B cell (primary cell): ENCODE results near the gene ANXA4.

Experiments used
- CTCF ChIP-seq: fragments of 200-600 bp; IDR thresholded peaks from one replicate; pipeline ENCODE4 v1.8.0; 2022; ENCODE audit warnings: antibody characterized with exemption, mild to moderate bottlenecking
- EZH2 ChIP-seq: IDR thresholded peaks from 2 replicates; pipeline ENCODE4 v1.6.1; 2012; ENCODE audit warnings: borderline replicate concordance, low read depth, mild to moderate bottlenecking, moderate library complexity, low read length; ENCODE audit not compliant: insufficient read depth, poor library complexity, severe bottlenecking

GRCh38 chr2:69797235-69797634 lies 55.3 kb downstream of the ANXA4 start:
- TF ChIP-seq CTCF (no peak), EZH2 (no peak)
